Erythroblast (primary cell): ENCODE results near the gene MAPK7.

ENCODE experiments used
- GATA1 ChIP-seq: IDR thresholded peaks from 2 replicates; pipeline ENCODE4 v1.6.1; 2011; ENCODE audit warnings: low read depth, mild to moderate bottlenecking, control low read depth, low read length, moderate library complexity
- POLR2A ChIP-seq: IDR thresholded peaks from 2 replicates; pipeline ENCODE4 v1.6.1; 2011; ENCODE audit warnings: mild to moderate bottlenecking, low read length

GRCh38 chr17:19421926-19422325, 43.6 kb downstream of the MAPK7 start:
- TF ChIP-seq POLR2A (no peak), GATA1 (no peak)
